Endothelial cell of umbilical vein (primary cell): ENCODE measurements around the gene EEF2K.

Experiments
- EZH2 ChIP-seq: IDR thresholded peaks from 2 replicates; pipeline ENCODE4 v1.6.1; 2012; ENCODE audit warnings: borderline replicate concordance, low read depth, mild to moderate bottlenecking, moderate library complexity, low read length, inconsistent platforms; ENCODE audit not compliant: severe bottlenecking
- FOS ChIP-seq: IDR thresholded peaks from 2 replicates; pipeline ENCODE4 v1.6.1; 2011; ENCODE audit warnings: mild to moderate bottlenecking, low read length, moderate library complexity, borderline replicate concordance; ENCODE audit not compliant: insufficient read depth
- GATA2 ChIP-seq: IDR thresholded peaks from 2 replicates; pipeline ENCODE4 v1.7.0; 2011; ENCODE audit warnings: low read depth, mild to moderate bottlenecking, moderate library complexity, mixed read lengths, low read length; ENCODE audit not compliant: insufficient read length, insufficient read depth
- JUN ChIP-seq: IDR thresholded peaks from 2 replicates; pipeline ENCODE4 v1.6.1; 2011; ENCODE audit warnings: borderline replicate concordance, low read depth; ENCODE audit not compliant: insufficient read length, insufficient read depth
- MYC ChIP-seq: IDR thresholded peaks from one replicate; pipeline ENCODE4 v1.6.1; 2011; ENCODE audit warnings: mild to moderate bottlenecking, low read depth, low read length
- POLR2A ChIP-seq: IDR thresholded peaks from 2 replicates; pipeline ENCODE4 v1.6.1; 2012; ENCODE audit warnings: low read depth, mild to moderate bottlenecking, control low read depth, low read length
- POLR2AphosphoS5 ChIP-seq: IDR thresholded peaks from 2 replicates; pipeline ENCODE4 v1.6.1; 2012; ENCODE audit warnings: low read depth, mild to moderate bottlenecking, control low read depth, low read length, moderate library complexity; ENCODE audit not compliant: insufficient read depth
- TF ChIP-seq, protein P1 (sequence below), 2 donors: IDR thresholded peaks; 1 replicate in 1 of 2; 2 replicates in 1 of 2; pipeline ENCODE4 v1.5.1; 2011; ENCODE audit warnings: low read length in 2 of 2, mild to moderate bottlenecking in 2 of 2, moderate library complexity in 2 of 2, control low read depth in 1 of 2, inconsistent platforms in 1 of 2, low read depth in 1 of 2; ENCODE audit not compliant: insufficient read depth in 1 of 2; ENCODE audit errors: extremely low read depth in 1 of 2

DNA sequence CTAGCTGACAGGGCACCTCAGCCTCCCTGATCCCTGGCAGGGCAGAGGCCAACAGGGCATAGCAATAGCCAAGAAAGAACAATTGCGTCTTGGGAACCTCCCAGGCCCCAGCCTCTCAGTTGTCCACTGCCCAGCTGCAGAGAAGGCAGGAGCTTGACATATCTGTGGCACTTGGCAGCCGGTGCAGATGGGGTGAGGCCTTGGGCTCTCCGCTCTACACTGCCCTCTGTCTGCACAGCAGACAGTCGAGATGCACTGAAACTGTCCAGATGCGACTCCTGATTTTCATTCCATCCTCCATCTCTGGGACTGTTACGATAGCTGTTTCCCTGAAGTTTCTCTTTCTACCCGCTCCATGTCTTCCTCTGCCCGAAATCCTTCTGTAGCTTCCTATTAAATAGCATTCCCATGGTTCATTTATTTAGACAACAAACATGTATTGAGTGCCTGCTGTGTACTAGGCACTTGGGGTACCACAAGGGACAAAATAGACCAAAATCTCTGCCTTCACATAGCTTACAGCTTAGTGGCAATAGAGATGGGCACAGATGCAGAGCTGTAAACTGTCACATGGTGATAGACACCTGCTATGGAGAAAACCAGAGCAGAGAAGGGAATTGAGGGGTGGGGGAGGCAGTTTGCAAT is 94.5 kb downstream of the EEF2K start:
- TF ChIP-seq, protein P1, sequence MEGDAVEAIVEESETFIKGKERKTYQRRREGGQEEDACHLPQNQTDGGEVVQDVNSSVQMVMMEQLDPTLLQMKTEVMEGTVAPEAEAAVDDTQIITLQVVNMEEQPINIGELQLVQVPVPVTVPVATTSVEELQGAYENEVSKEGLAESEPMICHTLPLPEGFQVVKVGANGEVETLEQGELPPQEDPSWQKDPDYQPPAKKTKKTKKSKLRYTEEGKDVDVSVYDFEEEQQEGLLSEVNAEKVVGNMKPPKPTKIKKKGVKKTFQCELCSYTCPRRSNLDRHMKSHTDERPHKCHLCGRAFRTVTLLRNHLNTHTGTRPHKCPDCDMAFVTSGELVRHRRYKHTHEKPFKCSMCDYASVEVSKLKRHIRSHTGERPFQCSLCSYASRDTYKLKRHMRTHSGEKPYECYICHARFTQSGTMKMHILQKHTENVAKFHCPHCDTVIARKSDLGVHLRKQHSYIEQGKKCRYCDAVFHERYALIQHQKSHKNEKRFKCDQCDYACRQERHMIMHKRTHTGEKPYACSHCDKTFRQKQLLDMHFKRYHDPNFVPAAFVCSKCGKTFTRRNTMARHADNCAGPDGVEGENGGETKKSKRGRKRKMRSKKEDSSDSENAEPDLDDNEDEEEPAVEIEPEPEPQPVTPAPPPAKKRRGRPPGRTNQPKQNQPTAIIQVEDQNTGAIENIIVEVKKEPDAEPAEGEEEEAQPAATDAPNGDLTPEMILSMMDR (IDR thresholded peaks at IDR 0.05; ENCODE audit: extremely low read depth in 1 of 2, insufficient read depth in 1 of 2, low read depth in 1 of 2, low read length in 2 of 2): peak; percentile 58 to 74
- TF ChIP-seq POLR2A (no peak), POLR2AphosphoS5 (no peak), JUN (no peak), EZH2 (no peak), MYC (no peak), FOS (no peak), GATA2 (no peak)
